HepG2 (cell line): ENCODE results near the gene AQP7. TPM values are rescaled to one million over a fixed set of nuclear protein-coding genes. Genes with fewer than 3 reads are reported as not detected.
A peak's percentile ranks its signal among the peaks of the same experiment; 100 is the strongest.

Experiments used
- ATAC-seq: fragments of 200-7000 bp; cut with Tn5 transposase; 3 replicates; pipeline ENCODE4 v1.9.1; 2020; ENCODE audit warnings: mild to moderate bottlenecking, moderate library complexity
- BruUV-seq: library from RNA; stranded (reverse); fragments of 400-500 nt; replicated peaks from 2 replicates; lab custom pipeline; 2021; lab: Mats Ljungman, UMichigan
- CTCF ChIA-PET: fragments of 300-600 bp; formaldehyde crosslinking; extraction: SDS; loops from one replicate; lab custom pipeline; 2021; ENCODE audit warnings: low total read pairs, inconsistent platforms, low intra/inter-chr PET ratio; lab: Yijun Ruan, JAX
- POLR2A ChIA-PET: fragments of 350-600 bp; sonication (Branson Sonifier 250); formaldehyde crosslinking; loops from one replicate; lab custom pipeline; 2020; ENCODE audit warnings: antibody characterized with exemption, inconsistent platforms; lab: Yijun Ruan, JAX
- DNase-seq: peaks from one replicate; pipeline ENCODE4 v3.0.0-alpha.2; 2015; ENCODE audit warnings: low spot score
- FAIRE-seq: peaks from 3 replicates; lab custom pipeline; 2011; peaks lifted over from hg19 to GRCh38; lab: Jason Lieb, UNC
- H2AFZ ChIP-seq: one replicate; pipeline ENCODE4 v1.6.1; 2011; ENCODE audit warnings: low read length, inconsistent platforms
- H3K27ac ChIP-seq: fragments of 300-600 bp; 3 replicates; pipeline ENCODE4 v1.8.0; 2011; ENCODE audit warnings: mixed run types, mild to moderate bottlenecking, mixed read lengths, low read length, inconsistent platforms; ENCODE audit not compliant: insufficient read depth; ENCODE audit errors: extremely low read length
- H3K27me3 ChIP-seq, 2 experiments: fragments of 200-600 bp in 1 of 2; 2 replicates in 1 of 2; 3 replicates in 1 of 2; pipeline versions ENCODE4 v1.6.0 to v1.8.0; 2011; ENCODE audit warnings: low read length in 2 of 2, mild to moderate bottlenecking in 2 of 2, moderate library complexity in 2 of 2, inconsistent platforms in 1 of 2; ENCODE audit not compliant: insufficient read depth in 2 of 2, control insufficient read depth in 1 of 2
- H3K36me3 ChIP-seq, 2 experiments: fragments of 200-600 bp in 1 of 2; replicated peaks in 1 of 2; 2 replicates in 1 of 2; 3 replicates in 1 of 2; pipeline versions ENCODE4 v1.5.1 to v1.8.0; 2011; ENCODE audit warnings: low read length in 2 of 2, inconsistent platforms in 1 of 2; ENCODE audit not compliant: insufficient read depth in 2 of 2, control insufficient read depth in 1 of 2
- H3K4me1 ChIP-seq: 2 replicates; pipeline ENCODE4 v1.5.1; 2012; ENCODE audit warnings: low read length, inconsistent platforms; ENCODE audit not compliant: insufficient read depth
- H3K4me2 ChIP-seq: 2 replicates; pipeline ENCODE4 v1.6.0; 2011; ENCODE audit warnings: low read depth, low read length, inconsistent platforms
- H3K4me3 ChIP-seq, 3 experiments: fragments of 200-600 bp in 1 of 3; sonication (generic), shearing (Covaris generic) in 1 of 3; replicated peaks in 1 of 3; 2 replicates each; pipeline ENCODE4 v1.5.1; 2011 to 2016; ENCODE audit warnings: low read length in 3 of 3, inconsistent platforms in 2 of 3, low read depth in 2 of 3, mild to moderate bottlenecking in 2 of 3, control low read depth in 1 of 3, mixed read lengths in 1 of 3; ENCODE audit not compliant: insufficient read depth in 1 of 3
- H3K79me2 ChIP-seq: one replicate; pipeline ENCODE4 v1.6.1; 2011; ENCODE audit warnings: low read length, inconsistent platforms; ENCODE audit not compliant: insufficient read depth
- H3K9ac ChIP-seq: 2 replicates; pipeline ENCODE4 v1.6.0; 2011; ENCODE audit warnings: mild to moderate bottlenecking, low read depth, low read length, inconsistent platforms; ENCODE audit not compliant: insufficient read depth
- H3K9me3 ChIP-seq: 2 replicates; pipeline ENCODE4 v1.5.1; 2012; ENCODE audit warnings: mild to moderate bottlenecking, low read length
- H4K20me1 ChIP-seq: 2 replicates; pipeline ENCODE4 v1.6.0; 2011; ENCODE audit warnings: inconsistent platforms, mild to moderate bottlenecking, low read length, moderate library complexity; ENCODE audit not compliant: insufficient read depth
- AHDC1 ChIP-seq: sonication (generic); formaldehyde crosslinking; IDR thresholded peaks from 2 replicates; pipeline ENCODE4 v1.5.1; 2020; ENCODE audit warnings: mild to moderate bottlenecking, missing genetic modification reagents, borderline replicate concordance
- DRAP1 ChIP-seq: IDR thresholded peaks from 2 replicates; pipeline ENCODE4 v1.6.1; 2016; ENCODE audit warnings: missing genetic modification reagents, missing compliant biosample characterization
- FOSL2 ChIP-seq: sonication (generic); formaldehyde crosslinking; IDR thresholded peaks from 2 replicates; pipeline ENCODE4 v1.4.0; 2020; ENCODE audit warnings: missing genetic modification reagents
- HDAC1 ChIP-seq: sonication (generic); formaldehyde crosslinking; IDR thresholded peaks from 2 replicates; pipeline ENCODE4 v1.5.1; 2020; ENCODE audit warnings: mild to moderate bottlenecking, missing genetic modification reagents
- HNRNPLL ChIP-seq: fragments of 200-400 bp; formaldehyde crosslinking; IDR thresholded peaks from 2 replicates; pipeline ENCODE4 v1.6.1; 2017; ENCODE audit warnings: mild to moderate bottlenecking, low read depth, low read length; ENCODE audit not compliant: poor library complexity, severe bottlenecking
- MLX ChIP-seq: IDR thresholded peaks from 2 replicates; pipeline ENCODE4 v1.6.1; 2016
- NFYC ChIP-seq: IDR thresholded peaks from 2 replicates; pipeline ENCODE4 v1.6.1; 2016; ENCODE audit warnings: missing genetic modification reagents, missing compliant biosample characterization
- PBX2 ChIP-seq: IDR thresholded peaks from 2 replicates; pipeline ENCODE4 v1.6.1; 2016; ENCODE audit warnings: control low read depth
- RAD21 ChIP-seq: fragments of 450-650 bp; formaldehyde crosslinking; IDR thresholded peaks from 2 replicates; pipeline ENCODE4 v1.5.0; 2020; ENCODE audit warnings: mild to moderate bottlenecking
- SYNCRIP ChIP-seq: fragments of 200-400 bp; formaldehyde crosslinking; IDR thresholded peaks from 2 replicates; pipeline ENCODE4 v1.6.1; 2018; ENCODE audit warnings: mild to moderate bottlenecking, low read depth, low read length; ENCODE audit not compliant: insufficient read depth
- TSC22D2 ChIP-seq: sonication (generic); formaldehyde crosslinking; IDR thresholded peaks from 2 replicates; pipeline ENCODE4 v1.5.1; 2020; ENCODE audit warnings: missing genetic modification reagents, mild to moderate bottlenecking, borderline replicate concordance
- ZBTB7A ChIP-seq: sonication (generic); formaldehyde crosslinking; IDR thresholded peaks from 2 replicates; pipeline ENCODE4 v1.8.0; 2022; ENCODE audit warnings: mild to moderate bottlenecking, missing genetic modification reagents
- ZNF101 ChIP-seq: sonication (generic); formaldehyde crosslinking; IDR thresholded peaks from 2 replicates; pipeline ENCODE4 v1.4.0; 2020; ENCODE audit warnings: mild to moderate bottlenecking, low read depth, missing genetic modification reagents, borderline replicate concordance
- ZNF282 ChIP-seq: fragments of 450-650 bp; IDR thresholded peaks from 2 replicates; pipeline ENCODE4 v1.6.1; 2018; ENCODE audit not compliant: partially characterized antibody
- ZNF337 ChIP-seq: sonication (generic); formaldehyde crosslinking; IDR thresholded peaks from 2 replicates; pipeline ENCODE4 v1.5.1; 2020; ENCODE audit warnings: missing genetic modification reagents, low read depth, mild to moderate bottlenecking, borderline replicate concordance
- ZNF510 ChIP-seq: sonication (generic); formaldehyde crosslinking; IDR thresholded peaks from 2 replicates; pipeline ENCODE4 v1.4.0; 2020; ENCODE audit warnings: low read depth, mild to moderate bottlenecking, missing genetic modification reagents
- WGBS: methylation state at CpG from one replicate; pipeline ENCODE4 v1.1.6; 2017; ENCODE audit warnings: low lambda C conversion rate; 5-methylcytosine and 5-hydroxymethylcytosine counted together
- in situ Hi-C: cut with HindIII; loops from 2 replicates; pipeline ENCODE4 v1.10.0; 2017; ENCODE audit warnings: low pct_unique_long_range_greater_than_20kb; ENCODE audit not compliant: extremely low pct_ligation_motif_present
- intact Hi-C: fragments of 100-400 bp; cut with micrococcal nuclease; formaldehyde crosslinking; loops from one replicate; pipeline ENCODE4 v1.10.0; 2022; ENCODE audit not compliant: unreplicated experiment
- polyA plus RNA-seq, 8 experiments: library from polyadenylated mRNA; depleted of rRNA in 3 of 8; stranded (reverse) in 7 of 8; unstranded in 1 of 8; fragments of >200 nt; fragmentation: Illumina TruSeq in 4 of 8; extraction: Trizol in 4 of 8; gene quantifications; 2 replicates each; pipeline versions ENCODE4 v1.2.1 to v1.2.3, GENCODE V29; 2011 to 2016; ENCODE audit warnings: low read depth in 4 of 8, missing spikeins in 1 of 8, mixed read lengths in 1 of 8; ENCODE audit not compliant: insufficient read depth in 1 of 8
- total RNA-seq, 5 experiments: library from RNA; depleted of rRNA; stranded (reverse); fragments of >200 nt; fragmentation: Illumina TruSeq; extraction: Trizol; gene quantifications; 2 replicates each; pipeline ENCODE4 v1.2.3, GENCODE V29; 2016; ENCODE audit warnings: low read depth in 1 of 5

Gene AQP7
- total and polyA plus RNA-seq, 2 of the 13 experiments (the other 11 are each of a cell fraction or from before 2014, with no cell fraction given): 1.9 to 2.1 TPM

- 3% methylated on average over 5 of the region's 11 CpGs for WGBS
- ATAC-seq: peak; percentile 82
- POLR2A ChIA-PET: interaction anchor here (1.1 to 2.2 kb wide), 2 partner anchors 66 to 92 kb away, joined by 3 to 10 read pairs; partner anchors contain the start of genes AQP3 and NOL6
- TF ChIP-seq SYNCRIP (no peak), ZBTB7A (CRISPR knock-in tag) (peak; percentile 51; the same call in 1 of the 2 replicates), ZNF282 (no peak), TSC22D2 (CRISPR knock-in tag) (no peak), ZNF337 (CRISPR knock-in tag) (no peak), ZNF101 (CRISPR knock-in tag) (no peak), HNRNPLL (no peak), ZNF510 (CRISPR knock-in tag) (no peak), DRAP1 (CRISPR knock-in tag) (no peak), RAD21 (CRISPR knock-in tag) (no peak), MLX (no peak), AHDC1 (CRISPR knock-in tag) (no peak), FOSL2 (CRISPR knock-in tag) (no peak), PBX2 (CRISPR knock-in tag) (no peak), NFYC (CRISPR knock-in tag) (no peak), HDAC1 (no peak)
Observed at GRCh38 chr9:33381231-33381791, 21.1 kb downstream of the AQP7 start.

More at GRCh38 chr9:33381231-33381791, 21.1 kb downstream of the AQP7 start:
- H3K36me3 ChIP-seq: no peaks in the 10 kb centered on the region
- H3K9ac ChIP-seq: peak overlapping the region; percentile 52; the same call in 1 of the 2 replicates
- in situ Hi-C loops (no loop called here), intact Hi-C loops (loop anchor here (2.0 kb wide), 1 partner anchor 13 kb away; no protein-coding TSS in a partner anchor)
- H3K4me3 ChIP-seq: peak overlapping the region in 1 of 3 experiments; percentile 52; a peak in 1 of 6 replicates
- H3K27me3 ChIP-seq: no peaks in the 10 kb centered on the region
- H2AFZ ChIP-seq: no peak overlapping the region
- H3K4me2 ChIP-seq: peak overlapping the region; percentile 72
- no peak overlapping the region for H3K27ac ChIP-seq
- H3K4me1 ChIP-seq: peaks cover 36% of the 10 kb centered on the region
- DNase-seq (peak; percentile 57), FAIRE-seq (no peak)
- H3K79me2 ChIP-seq: no peaks in the 10 kb centered on the region
- no peaks in the 10 kb centered on the region for H3K9me3 ChIP-seq
- CTCF ChIA-PET: no interaction called here
- H4K20me1 ChIP-seq: no peaks in the 10 kb centered on the region
- BruUV-seq: no TSS peak
